ENCODE results near the gene EXD3. TPM values are rescaled to one million over a fixed set of nuclear protein-coding genes. Genes with fewer than 3 reads are reported as not detected.

The EXD3 gene
- total RNA-seq, 1 experiment from 2014 or later, result 2.8 TPM

Other genes starting within 250 kb of the EXD3 start
- 16.8 and 28.0 TPM in 2 replicates for gene ANAPC2, start 234.6 kb downstream of the EXD3 start, total RNA-seq (2014; rRNA removed; shearing (Covaris generic); ENCODE audit: low replicate concordance)
- 48.9 and 101 TPM in 2 replicates for gene SSNA1, start 234.5 kb downstream of the EXD3 start, total RNA-seq (2014; rRNA removed; shearing (Covaris generic); ENCODE audit: low replicate concordance)
- 5.7 and 15.2 TPM in 2 replicates for gene TPRN, start 222.4 kb downstream of the EXD3 start, total RNA-seq (2014; rRNA removed; shearing (Covaris generic); ENCODE audit: low replicate concordance)
- 30.6 and 39.8 TPM in 2 replicates for gene TMEM203, start 217.5 kb downstream of the EXD3 start, total RNA-seq (2014; rRNA removed; shearing (Covaris generic); ENCODE audit: low replicate concordance)
- gene NDOR1, start 217.5 kb downstream of the EXD3 start, total RNA-seq (2014; rRNA removed; shearing (Covaris generic); ENCODE audit: low replicate concordance), result 7.8 and 13.1 TPM in 2 replicates
- gene RNF208, start 200.9 kb downstream of the EXD3 start, total RNA-seq (2014; rRNA removed; shearing (Covaris generic); ENCODE audit: low replicate concordance), result 0.26 and 0.36 TPM in 2 replicates
- 0.75 and 1.2 TPM in 2 replicates for gene CYSRT1, start 198.0 kb downstream of the EXD3 start, total RNA-seq (2014; rRNA removed; shearing (Covaris generic); ENCODE audit: low replicate concordance)
- gene RNF224, start 195.7 kb downstream of the EXD3 start, total RNA-seq (2014; rRNA removed; shearing (Covaris generic); ENCODE audit: low replicate concordance), result 0.37 TPM in 1 of 2 replicates, not detected in the other
- gene SLC34A3, start 192.3 kb downstream of the EXD3 start, total RNA-seq (2014; rRNA removed; shearing (Covaris generic); ENCODE audit: low replicate concordance), result not detected in 2 replicates
- 97.1 and 152 TPM in 2 replicates for gene TUBB4B, start 181.9 kb downstream of the EXD3 start, total RNA-seq (2014; rRNA removed; shearing (Covaris generic); ENCODE audit: low replicate concordance)
- gene STPG3, start 171.9 kb downstream of the EXD3 start, total RNA-seq (2014; rRNA removed; shearing (Covaris generic); ENCODE audit: low replicate concordance), result 0.61 and 0.86 TPM in 2 replicates
- 17.8 and 42.7 TPM in 2 replicates for gene NELFB, start 167.8 kb downstream of the EXD3 start, total RNA-seq (2014; rRNA removed; shearing (Covaris generic); ENCODE audit: low replicate concordance)
- gene TOR4A, start 145.4 kb downstream of the EXD3 start, total RNA-seq (2014; rRNA removed; shearing (Covaris generic); ENCODE audit: low replicate concordance), result 8.8 and 19.2 TPM in 2 replicates
- 1.4 and 1.8 TPM in 2 replicates for gene NRARP, start 120.9 kb downstream of the EXD3 start, total RNA-seq (2014; rRNA removed; shearing (Covaris generic); ENCODE audit: low replicate concordance)
- 0.51 TPM in 1 of 2 replicates, not detected in the other for gene NOXA1, start 231 bp upstream of the EXD3 start, total RNA-seq (2014; rRNA removed; shearing (Covaris generic); ENCODE audit: low replicate concordance)
- not detected in 2 replicates for gene ENTPD8, start 18.2 kb upstream of the EXD3 start, total RNA-seq (2014; rRNA removed; shearing (Covaris generic); ENCODE audit: low replicate concordance)
- 36.4 and 55.4 TPM in 2 replicates for gene NSMF, start 36.2 kb upstream of the EXD3 start, total RNA-seq (2014; rRNA removed; shearing (Covaris generic); ENCODE audit: low replicate concordance)
- gene PNPLA7, start 127.2 kb upstream of the EXD3 start, total RNA-seq (2014; rRNA removed; shearing (Covaris generic); ENCODE audit: low replicate concordance), result 1.8 and 3.3 TPM in 2 replicates
- 46.9 and 115 TPM in 2 replicates for gene MRPL41, start 128.7 kb upstream of the EXD3 start, total RNA-seq (2014; rRNA removed; shearing (Covaris generic); ENCODE audit: low replicate concordance)
- 27.5 and 44.3 TPM in 2 replicates for gene DPH7, start 155.8 kb upstream of the EXD3 start, total RNA-seq (2014; rRNA removed; shearing (Covaris generic); ENCODE audit: low replicate concordance)
- 18.8 and 34.4 TPM in 2 replicates for gene ZMYND19, start 167.3 kb upstream of the EXD3 start, total RNA-seq (2014; rRNA removed; shearing (Covaris generic); ENCODE audit: low replicate concordance)
- gene ARRDC1, start 182.5 kb upstream of the EXD3 start, total RNA-seq (2014; rRNA removed; shearing (Covaris generic); ENCODE audit: low replicate concordance), result 36.0 and 47.7 TPM in 2 replicates
- gene EHMT1, start 195.8 kb upstream of the EXD3 start, total RNA-seq (2014; rRNA removed; shearing (Covaris generic); ENCODE audit: low replicate concordance), result 35.9 and 64.6 TPM in 2 replicates

Measured in Karpas-422 (cell line).